GM19035 (cell line): Measurements from ENCODE around the gene HIP1.
"Not testable (repeated sequence)": the region's sequence is repeated elsewhere in the genome, so short reads cannot be mapped to it uniquely, and the experiment has no call there.

Source experiments
- ATAC-seq: cut with Tn5 transposase; IDR thresholded peaks from one replicate; pipeline ENCODE4 v1.9.1; 2021; ENCODE audit not compliant: unreplicated experiment

The HIP1 gene

DNA sequence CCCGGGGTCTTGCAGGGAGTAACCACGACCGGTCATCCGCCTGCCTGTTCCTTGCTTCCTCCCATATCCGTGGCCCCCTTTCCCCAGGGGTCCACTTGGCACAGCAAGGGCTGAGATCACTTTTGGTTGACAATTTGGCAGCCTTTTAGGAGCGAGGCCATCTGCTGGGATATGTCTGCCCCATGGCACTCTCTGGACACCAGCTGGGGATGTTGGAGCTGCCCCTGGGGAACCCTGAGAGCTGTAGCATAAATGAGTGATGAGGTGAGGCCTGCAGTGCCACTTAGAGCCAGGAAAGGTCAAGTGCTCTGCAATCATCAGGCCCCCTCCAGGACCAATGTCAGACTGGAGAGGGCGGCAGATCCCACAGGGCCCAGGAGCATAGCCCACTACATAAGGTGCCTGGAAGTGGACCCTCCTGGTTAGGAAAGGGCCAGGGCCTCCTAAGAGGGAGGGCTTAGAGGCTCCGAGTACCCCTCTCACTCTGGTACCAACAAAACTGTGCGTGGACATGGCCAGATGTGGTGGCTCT is 92.1 kb downstream of the HIP1 start:
- ATAC-seq: no peak

DNA sequence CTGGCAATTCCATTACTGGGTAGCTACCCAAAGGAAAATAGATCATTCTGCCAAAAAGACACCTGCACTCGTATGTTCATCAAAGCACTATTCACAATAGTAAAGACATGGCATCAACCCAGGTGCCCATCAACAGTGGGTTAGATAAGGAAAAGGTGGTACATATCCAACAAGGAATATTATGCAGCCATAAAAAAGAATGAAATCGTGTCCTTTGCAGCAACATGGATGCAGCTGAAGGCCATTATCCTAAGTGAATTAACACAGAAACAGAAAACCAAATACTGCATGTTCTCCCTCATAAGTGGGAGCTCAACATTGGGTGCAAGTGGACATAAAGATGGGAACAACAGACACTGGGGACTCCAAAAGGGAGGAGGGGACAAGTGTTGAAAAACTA is 93.2 kb downstream of the HIP1 start:
- no peak for ATAC-seq

DNA sequence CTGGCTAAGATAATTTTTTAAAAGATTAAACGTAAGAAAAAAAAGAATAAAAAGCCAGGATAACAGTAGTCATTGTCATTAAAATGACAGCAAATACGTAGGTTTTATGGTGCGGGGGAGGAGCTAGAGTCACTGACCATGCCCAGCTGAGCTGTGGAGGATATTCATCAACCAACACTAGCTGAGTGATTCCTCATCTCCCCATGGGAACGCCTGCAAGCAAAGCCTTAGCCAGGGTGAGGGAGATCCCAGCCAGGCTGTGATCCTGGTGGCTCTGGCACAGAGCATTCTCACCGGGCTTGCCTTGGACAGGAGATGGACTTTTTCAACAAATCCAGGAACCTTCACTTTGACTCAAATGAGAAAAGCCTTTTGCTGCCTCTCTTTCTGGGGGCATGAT is 94.2 kb downstream of the HIP1 start:
- no peak for ATAC-seq

DNA sequence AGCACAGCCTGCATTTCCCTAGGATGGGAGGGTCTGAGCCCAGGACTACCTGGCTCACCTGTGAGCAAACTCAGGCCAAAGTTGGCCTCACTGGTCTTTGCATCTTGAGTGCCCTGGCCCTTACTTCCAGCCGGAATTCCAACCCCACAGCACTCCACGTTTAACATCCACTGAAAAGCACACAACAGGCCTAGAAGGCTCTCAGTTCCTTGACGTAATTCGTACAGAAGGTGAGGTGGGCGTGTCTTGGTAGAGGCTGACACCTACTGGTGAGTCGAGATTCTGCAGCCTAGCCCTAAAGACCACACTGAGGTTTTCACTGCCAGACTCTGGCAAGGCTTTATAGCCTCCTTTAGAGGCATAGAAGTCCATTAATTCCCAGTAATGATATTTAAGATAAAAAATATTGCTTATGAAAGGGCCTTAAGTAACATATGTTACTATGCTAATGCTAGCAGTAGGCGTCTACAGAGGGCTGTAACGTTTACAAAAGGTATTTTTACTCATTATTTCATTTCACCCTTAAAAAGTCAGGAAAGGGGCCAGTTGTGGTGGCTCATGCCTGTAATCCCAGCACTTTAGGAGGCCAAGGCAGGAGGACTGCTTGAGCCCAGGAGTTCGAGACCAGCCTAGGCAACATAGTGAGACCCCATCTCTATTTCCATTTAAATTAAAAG is 95.8 kb downstream of the HIP1 start:
- no peak for ATAC-seq

DNA sequence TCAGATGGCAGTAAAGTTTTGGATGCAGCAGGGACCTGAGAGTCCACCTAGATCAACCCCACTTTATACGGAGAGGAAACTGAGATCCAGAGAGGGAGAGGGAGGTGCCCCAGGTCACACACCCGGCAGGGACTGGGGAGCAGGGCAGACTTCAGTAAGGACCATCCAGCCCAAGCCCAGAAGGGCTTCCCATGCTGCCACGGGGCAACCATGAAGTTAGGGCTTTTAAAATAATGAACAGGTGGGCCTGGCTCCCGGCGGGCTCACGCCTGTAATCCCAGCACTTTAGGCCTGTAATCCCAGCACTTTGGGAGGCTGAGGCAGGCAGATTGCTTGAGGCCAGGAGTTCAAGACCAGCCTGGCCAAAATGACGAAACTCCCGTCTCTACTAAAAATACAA is 98.5 kb downstream of the HIP1 start:
- ATAC-seq: no peak

DNA sequence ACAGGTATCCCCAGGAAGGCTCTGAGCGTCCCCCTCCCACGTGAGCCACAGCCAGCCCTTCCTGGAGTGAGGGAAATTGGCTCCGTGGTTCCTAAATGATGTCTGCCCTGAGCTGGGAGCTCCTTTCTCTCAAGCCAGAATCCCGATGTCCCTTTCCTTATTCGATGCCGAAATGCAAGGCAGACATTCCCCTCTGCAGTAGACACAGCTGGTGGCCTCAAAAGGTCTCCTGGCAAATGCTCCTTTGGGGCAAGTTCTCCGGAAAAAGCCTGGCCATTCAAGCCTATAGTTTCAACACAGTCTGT is 98.9 kb downstream of the HIP1 start:
- ATAC-seq: no peak

DNA sequence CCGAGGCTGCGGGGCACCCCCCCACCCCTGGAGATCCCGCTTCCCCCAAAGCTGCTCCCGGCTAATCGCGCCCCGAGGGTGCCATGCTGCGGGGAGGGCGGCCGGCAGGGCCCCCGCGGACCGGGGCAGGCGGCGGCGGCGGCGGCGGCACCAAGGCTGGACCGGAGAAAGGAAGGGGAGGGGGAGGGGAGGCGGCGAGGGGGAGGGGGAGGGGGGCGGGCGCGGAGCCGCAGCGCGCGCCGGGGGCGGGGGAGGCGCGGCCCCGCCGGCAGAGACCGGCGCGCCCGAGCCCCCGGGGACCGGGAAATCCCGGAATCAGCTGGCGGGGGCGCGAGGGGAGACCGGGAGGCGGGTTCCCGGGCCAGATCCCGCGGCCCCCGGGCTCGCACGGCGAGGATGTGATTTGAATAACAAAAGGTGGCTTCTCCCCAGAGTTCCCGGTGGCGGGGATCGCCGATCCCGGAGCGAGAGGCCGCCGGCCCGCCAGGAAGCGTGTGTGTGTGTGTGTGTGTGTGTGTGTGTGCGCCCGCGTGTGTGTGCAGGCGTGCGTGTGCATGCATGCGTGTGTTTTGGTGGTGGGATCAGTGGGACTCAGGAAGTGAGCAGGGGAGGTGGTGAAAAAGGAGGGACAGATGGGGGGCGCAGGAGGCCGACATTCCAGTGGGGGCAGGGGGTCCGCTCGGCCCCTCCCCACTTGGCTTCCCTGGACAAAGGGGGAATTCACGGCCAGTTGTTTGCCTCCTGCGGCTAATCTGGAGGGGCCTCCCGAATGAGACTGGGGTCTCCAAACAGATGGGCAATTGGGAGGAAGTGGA is 99.5 kb downstream of the HIP1 start:
- ATAC-seq: no peak

DNA sequence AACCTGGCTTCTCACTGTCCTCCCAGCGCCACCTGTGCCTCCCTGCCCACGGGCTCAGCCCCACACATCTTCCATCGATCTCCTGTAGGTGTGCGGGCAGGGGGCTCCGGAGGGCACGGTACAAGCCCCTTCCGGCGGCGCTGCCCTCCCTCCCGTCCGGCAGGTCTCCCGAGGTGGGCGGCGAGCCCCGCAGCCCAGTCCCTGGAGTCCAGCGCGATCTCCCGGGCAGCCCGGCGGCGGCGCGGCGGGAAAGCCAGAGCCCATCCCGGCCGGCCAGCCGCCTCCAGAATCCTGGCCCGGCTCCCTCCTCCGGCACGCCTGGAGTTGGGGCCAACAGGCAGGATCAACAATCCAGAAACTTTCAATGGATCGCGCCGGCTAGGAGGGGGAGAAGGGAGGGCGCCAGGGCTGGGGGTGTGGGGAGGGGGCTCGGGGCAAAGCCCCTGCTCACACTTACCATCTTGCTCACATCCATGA is 100.1 kb downstream of the HIP1 start:
- no peak for ATAC-seq

DNA sequence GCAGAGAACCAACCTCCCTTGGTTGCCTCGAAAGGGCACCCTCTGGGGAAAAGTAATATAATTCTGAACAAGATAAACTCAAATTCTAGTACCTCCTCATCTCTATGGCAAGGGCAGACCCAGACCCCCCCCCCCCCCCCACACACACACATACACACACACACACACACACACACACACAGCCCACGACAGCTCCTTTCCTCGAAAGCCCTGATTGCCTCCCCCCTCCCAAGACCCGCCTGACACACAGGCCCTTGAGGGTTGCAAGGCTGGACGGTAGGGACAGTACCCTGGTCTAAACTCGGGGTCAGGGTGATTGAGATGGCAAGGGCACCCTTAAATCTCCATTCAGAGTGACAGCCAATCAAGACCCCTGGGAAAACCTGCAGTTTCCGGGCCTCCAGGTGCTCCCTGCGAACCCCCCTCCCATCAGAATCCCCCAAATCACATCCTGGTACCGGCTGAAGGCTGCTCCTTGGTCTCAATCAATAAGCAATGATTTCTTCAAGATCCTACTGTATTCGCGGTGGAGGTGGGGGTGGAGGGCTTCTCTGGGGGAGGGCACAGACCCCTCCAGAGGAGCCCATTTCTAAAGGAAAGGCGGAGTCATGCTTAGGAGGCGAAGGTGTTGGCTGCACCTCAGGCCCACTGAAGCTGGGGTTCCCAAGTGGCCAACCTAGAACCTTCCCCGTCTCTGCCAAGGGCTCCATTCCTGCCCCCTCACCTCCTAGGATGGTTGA is 100.7 kb downstream of the HIP1 start:
- no peak for ATAC-seq

DNA sequence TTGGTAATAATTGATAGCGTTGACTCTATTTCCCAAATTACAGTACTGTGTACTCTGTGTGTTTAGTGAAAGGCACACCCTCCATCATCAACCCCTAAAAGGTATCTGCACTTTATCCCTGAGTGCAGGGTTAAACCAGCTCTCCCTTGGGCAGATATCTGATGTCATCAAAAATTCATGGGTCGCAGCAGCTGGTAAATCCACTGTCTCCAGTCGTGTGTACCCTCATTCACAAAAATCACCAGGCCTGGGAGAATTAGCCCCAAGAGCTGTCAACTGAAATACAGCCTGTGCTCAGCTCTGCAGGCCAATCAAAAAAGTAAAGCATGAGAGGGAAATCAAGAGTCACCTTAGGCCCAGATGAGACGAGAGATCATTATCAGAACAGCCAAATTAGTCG is 103.7 kb downstream of the HIP1 start:
- ATAC-seq: no peak

DNA sequence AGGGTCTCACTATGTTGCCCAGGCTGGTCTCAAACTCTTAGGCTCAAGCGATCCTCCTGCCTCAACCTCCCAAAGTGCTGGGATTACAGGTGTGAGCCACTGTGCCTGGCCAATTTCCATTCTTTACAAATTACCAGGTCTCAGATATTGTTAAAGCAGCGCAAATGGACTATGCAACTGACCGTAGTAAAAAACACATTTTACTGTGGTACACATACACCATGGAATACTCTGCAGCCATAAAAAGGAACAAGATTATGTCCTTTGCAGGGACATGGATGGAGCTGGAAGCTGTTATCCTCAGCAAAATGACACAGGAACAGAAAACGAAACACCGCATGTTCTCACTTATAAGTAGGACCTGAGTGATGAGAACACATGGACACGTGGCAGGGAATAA is 106.2 kb downstream of the HIP1 start:
- ATAC-seq: not testable (repeated sequence)

DNA sequence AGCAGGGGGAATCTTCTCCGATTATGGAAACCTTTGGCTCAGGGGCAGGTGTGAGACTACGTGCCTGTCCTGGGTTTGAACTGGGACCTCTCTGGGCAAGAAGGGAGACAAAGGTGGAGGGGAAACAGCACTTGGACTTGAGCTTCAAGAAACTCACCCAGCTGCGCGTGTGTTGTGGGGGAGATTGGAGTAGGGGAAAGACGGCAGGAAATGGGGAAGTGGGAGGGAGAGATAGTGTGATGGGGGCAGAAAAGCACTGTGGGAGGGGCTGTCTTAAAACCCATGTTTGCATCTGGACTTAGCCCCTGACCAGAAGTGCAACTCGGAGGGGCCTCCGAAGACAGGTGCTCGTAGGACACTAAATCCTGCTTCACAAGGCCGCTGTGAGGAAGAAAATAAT is 107.0 kb downstream of the HIP1 start:
- no peak for ATAC-seq

DNA sequence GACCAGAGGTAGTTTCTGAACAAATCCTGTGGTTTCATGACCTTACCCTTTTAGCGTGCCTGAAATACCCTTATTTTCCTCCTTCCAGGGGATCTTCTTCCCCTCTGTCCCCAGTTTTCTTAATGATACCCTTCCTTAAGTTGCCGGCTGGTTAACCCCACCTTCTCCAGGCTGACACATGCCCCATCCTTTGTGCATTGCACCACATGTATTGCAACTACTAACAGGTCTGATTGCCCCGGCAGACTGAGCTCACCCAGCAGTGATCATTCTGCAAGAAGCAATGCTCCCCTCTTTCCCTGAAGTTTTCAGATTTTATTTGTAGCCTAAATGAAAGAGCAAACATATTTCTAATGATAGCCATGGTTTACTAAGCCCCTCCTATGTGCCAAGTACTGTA is 108.2 kb downstream of the HIP1 start:
- no peak for ATAC-seq

DNA sequence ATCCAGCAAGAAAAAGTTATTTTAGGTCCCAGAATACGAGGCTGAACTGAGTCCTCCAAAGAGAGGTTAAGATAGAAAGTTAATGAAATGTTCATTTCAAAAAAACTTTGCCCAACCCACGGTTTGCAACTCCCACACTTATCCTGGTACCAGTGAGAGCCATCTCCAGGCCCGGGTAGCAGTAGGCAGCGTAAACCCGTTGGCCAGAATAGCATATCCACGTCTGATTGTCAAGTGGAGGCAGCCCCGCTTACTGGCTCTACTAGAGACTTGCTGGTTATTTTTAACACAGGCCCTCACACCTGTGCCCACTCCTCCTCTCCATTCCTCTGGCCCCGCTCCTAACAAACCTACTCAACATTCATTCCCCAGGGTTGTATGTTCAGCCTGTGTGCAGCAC is 109.7 kb downstream of the HIP1 start:
- no peak for ATAC-seq

DNA sequence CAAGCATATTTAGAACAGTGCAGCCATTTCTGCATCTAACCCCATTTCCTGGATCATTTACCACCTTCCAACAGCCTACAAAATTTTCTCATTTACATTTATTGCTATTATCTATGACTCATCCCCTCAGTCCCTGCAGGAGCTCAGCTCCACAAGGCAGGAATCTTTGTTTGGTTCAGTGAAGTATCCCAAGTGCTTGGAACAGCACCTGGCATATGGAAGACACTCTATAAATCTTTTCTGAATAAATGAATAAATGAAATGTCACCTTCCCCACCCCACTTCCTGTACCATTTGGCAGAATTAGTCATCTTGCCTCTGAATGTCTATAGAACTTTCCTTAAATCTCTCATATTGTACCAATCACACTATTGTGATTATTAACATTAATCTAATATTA is 110.7 kb downstream of the HIP1 start:
- ATAC-seq: no peak

DNA sequence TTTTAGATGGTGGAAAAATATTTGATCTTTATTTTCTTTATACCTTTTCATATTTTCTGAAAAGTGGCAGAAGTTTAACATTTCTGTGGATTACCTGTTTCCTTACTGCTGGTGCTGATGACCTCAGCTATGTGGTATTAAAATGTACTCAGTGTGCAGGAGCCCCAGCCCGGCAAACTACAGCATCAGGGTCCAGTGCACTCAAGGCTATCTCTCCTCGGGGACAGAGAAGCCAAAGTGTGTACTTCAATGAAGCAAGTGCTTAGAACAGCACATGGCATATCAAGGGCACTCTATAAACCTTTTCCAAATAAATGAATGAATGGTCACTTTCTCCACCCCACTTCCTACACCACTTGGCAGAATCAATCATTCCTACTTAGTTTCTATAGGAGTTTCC is 111.8 kb downstream of the HIP1 start:
- ATAC-seq: no peak

DNA sequence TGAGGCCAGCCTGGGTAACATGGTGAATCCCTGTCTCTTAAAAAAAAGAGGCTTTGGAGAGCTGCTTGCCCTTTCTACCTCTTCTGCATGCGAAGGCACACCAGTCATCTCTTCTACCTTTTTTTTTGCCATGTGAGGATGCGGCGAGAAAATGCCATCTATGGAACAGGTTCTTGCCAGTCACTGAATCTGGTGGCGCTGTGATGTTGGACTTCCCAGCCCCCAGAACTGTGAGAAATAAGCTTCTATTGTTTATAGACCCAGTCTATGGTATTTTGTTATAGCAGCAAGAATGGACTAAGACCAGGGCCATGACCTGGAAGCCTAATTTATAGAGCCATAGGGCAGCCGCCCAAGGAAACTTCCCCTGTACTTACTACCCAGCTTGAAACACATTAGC is 112.9 kb downstream of the HIP1 start:
- no peak for ATAC-seq

DNA sequence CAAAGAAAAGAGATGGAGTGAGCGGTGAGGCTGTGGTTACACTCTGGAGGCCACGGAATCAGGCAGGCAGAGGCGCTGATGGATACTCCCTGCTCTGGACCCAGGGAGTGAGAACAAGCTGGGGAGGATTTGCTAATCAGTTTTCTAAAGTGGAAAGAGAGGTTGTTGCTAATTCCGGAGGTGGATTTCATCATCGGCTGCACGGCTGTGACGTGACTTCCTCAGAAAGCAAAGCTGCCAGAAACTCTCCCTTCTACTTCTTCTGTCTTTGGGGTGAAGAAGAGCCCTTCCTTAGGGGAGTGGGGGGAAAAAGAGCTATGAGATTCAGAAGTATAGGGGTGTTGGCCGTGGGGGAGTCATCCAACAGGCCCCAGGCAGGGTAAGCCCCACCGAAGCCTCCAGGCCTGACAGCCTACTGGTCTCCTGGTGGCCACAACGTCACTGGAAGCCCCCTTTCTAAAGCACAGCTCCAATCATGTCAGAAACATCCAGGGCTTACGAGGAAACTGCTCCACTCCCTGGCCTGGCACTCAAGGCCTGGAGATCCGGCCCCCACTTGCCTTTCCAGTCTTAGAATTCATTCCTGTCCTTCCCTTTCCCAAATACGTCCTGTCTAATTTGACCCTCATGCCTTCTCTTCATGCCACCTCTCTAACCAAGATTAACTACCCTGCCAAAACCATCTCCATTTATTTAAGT is 114.5 kb downstream of the HIP1 start:
- no peak for ATAC-seq

DNA sequence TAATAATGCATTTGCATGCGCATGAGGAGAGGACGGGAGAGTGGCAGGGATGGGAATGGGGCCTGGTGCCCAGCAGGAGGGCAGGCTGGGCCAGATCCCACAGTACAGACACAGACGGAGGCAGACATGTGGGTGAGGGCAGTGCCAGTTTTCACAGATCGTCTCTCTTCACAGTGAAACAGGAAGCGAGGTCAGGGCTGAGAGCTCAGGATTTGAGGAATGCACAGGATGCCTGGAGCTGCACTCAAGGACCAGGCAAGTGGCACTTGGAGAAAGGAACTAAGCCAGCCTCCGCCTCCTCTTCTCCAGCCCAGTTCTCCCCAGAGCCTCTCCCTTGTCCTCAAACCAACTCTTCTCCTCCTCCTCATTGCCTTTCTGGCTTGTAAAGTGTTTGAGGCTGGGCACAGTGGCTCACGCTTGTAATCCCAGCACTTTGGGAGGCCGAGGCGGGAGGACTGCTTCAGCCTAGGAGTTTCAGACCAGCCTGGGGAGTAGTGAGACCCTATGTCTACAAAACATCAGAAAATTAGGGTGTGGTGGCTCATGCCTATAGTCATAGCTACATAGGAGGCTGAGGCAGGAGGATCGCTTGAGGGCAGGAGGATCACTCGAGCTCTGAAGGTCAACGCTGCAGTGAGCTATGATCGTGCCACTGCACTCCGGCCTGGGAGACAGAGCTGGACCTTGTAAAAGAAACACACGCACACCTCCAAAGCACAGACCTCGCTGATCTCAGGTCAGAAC is 115.2 kb downstream of the HIP1 start:
- no peak for ATAC-seq

DNA sequence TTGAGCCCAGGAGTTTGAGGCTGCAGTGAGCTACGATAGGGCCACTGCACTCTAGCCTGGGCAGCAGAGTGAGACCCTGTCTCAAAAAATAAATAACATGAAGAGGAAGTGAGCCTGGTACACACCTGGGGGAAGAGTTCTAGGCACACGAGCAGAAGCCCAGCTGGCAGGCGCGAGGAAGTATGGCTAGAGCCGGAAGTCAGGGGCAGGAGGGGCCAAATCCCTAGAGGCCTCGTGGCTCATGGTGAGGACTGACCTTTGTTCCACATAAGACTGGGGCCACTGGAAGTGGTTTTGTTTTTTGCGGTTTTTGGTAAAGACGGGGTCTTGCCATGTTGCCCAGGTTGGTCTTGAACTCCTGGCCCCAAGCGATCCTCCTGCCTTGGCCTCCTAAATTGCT is 117.6 kb downstream of the HIP1 start:
- no peak for ATAC-seq

DNA sequence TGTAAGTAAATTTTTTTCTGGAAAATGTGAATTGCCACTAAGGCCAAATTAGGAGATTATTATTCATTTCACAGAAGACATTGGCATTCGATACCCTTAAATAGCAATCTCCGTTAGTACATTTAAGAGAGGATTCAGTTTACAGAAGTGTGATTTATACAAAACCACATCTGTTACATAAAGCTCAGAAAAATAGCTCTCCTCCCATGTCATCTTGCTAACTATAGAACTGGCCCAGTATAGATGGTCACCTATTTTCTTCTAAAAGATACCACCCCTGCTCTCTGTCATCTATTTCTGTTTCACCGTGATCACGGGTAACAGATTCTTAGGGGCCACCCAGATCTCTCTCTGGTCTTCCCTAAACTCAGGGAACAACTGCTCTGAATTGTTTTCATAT is 119.1 kb downstream of the HIP1 start:
- no peak for ATAC-seq
